Keratinocyte (primary cell): ENCODE data around the gene DNMBP. TPM values are rescaled to one million over a fixed set of nuclear protein-coding genes. Genes with fewer than 3 reads are reported as not detected.

Experiments used
- DNase-seq: peaks from one replicate; pipeline ENCODE4 v3.0.0-alpha.2; 2011; ENCODE audit warnings: low read depth, missing footprints, low spot score
- FAIRE-seq: peaks from 2 replicates; lab custom pipeline; 2011; peaks lifted over from hg19 to GRCh38; lab: Jason Lieb, UNC
- H2AFZ ChIP-seq: 2 replicates; pipeline ENCODE4 v1.6.0; 2012; ENCODE audit warnings: low read length, control low read depth, inconsistent platforms; ENCODE audit not compliant: control insufficient read depth
- H3K27ac ChIP-seq: 2 replicates; pipeline ENCODE4 v1.5.1; 2011; ENCODE audit warnings: low read length; ENCODE audit not compliant: control insufficient read depth, insufficient read depth
- H3K27me3 ChIP-seq: 3 replicates; pipeline ENCODE4 v1.6.0; 2011; ENCODE audit warnings: low read length; ENCODE audit not compliant: control insufficient read depth, insufficient read depth; ENCODE audit errors: extremely low read depth
- H3K36me3 ChIP-seq, 2 experiments: 2 replicates in 1 of 2; 3 replicates in 1 of 2; pipeline ENCODE4 v1.5.1; 2011; ENCODE audit warnings: low read length in 2 of 2, mild to moderate bottlenecking in 1 of 2; ENCODE audit not compliant: control insufficient read depth in 2 of 2, insufficient read depth in 2 of 2; ENCODE audit errors: extremely low read depth in 1 of 2
- H3K4me1 ChIP-seq: 3 replicates; pipeline ENCODE4 v1.5.1; 2011; ENCODE audit warnings: low read length; ENCODE audit not compliant: control insufficient read depth, insufficient read depth; ENCODE audit errors: extremely low read depth
- H3K4me2 ChIP-seq: 3 replicates; pipeline ENCODE4 v1.6.0; 2011; ENCODE audit warnings: low read depth, low read length; ENCODE audit not compliant: control insufficient read depth, insufficient read depth; ENCODE audit errors: extremely low read depth
- H3K4me3 ChIP-seq, 3 experiments: fragments of 200-600 bp in 1 of 3; sonication (generic) in 1 of 3; 2 replicates in 2 of 3; 3 replicates in 1 of 3; pipeline ENCODE4 v1.5.1; 2011 to 2016; ENCODE audit warnings: low read length in 3 of 3, mild to moderate bottlenecking in 3 of 3, control low read depth in 2 of 3, inconsistent platforms in 1 of 3, low read depth in 1 of 3, mixed read lengths in 1 of 3, mixed run types in 1 of 3, moderate library complexity in 1 of 3; ENCODE audit not compliant: control insufficient read depth in 2 of 3, insufficient read depth in 2 of 3; ENCODE audit errors: extremely low read depth in 1 of 3
- H3K79me2 ChIP-seq: 2 replicates; pipeline ENCODE4 v1.6.0; 2012; ENCODE audit warnings: low read length; ENCODE audit not compliant: control insufficient read depth, insufficient read depth
- H3K9ac ChIP-seq: 3 replicates; pipeline ENCODE4 v1.6.0; 2011; ENCODE audit warnings: low read length; ENCODE audit not compliant: control insufficient read depth, insufficient read depth; ENCODE audit errors: extremely low read depth
- H3K9me1 ChIP-seq: 3 replicates; pipeline ENCODE4 v1.6.0; 2011; ENCODE audit warnings: low read length; ENCODE audit not compliant: control insufficient read depth, insufficient read depth; ENCODE audit errors: extremely low read depth
- H3K9me3 ChIP-seq: 2 replicates; pipeline ENCODE4 v1.5.1; 2012; ENCODE audit warnings: low read depth, low read length; ENCODE audit not compliant: control insufficient read depth
- H4K20me1 ChIP-seq: 3 replicates; pipeline ENCODE4 v1.6.0; 2011; ENCODE audit warnings: low read length; ENCODE audit not compliant: control insufficient read depth, insufficient read depth; ENCODE audit errors: extremely low read depth
- EZH2 ChIP-seq: IDR thresholded peaks from one replicate; pipeline ENCODE4 v1.6.1; 2012; ENCODE audit warnings: inconsistent platforms, mild to moderate bottlenecking, low read length, moderate library complexity
- dilution Hi-C: fragments of 300-500 bp; cut with MboI; formaldehyde crosslinking; loops from one replicate; pipeline ENCODE4 v1.7.0; 2020; ENCODE audit warnings: low sequenced_read_pairs; ENCODE audit not compliant: extremely low pct_ligation_motif_present
- polyA plus RNA-seq, 5 experiments: library from polyadenylated mRNA; depleted of rRNA in 3 of 5; stranded (reverse) in 3 of 5; stranded (forward) in 1 of 5; unstranded in 1 of 5; fragments of >200 nt; gene quantifications; 1 replicate in 1 of 5; 2 replicates in 3 of 5; 3 replicates in 1 of 5; pipeline versions ENCODE4 v1.2.1 to v1.2.3, GENCODE V29; 2011 to 2012; ENCODE audit warnings: missing spikeins in 2 of 5, low read depth in 1 of 5, low replicate concordance in 1 of 5
- TF ChIP-seq, protein P1 (sequence below), 3 experiments: IDR thresholded peaks in 1 of 3; conservative IDR thresholded peaks in 1 of 3; optimal IDR thresholded peaks in 1 of 3; 2 replicates in 2 of 3; 3 replicates in 1 of 3; pipeline versions ENCODE3 to v1.5.1; 2011; ENCODE audit warnings: low read length in 3 of 3, mild to moderate bottlenecking in 3 of 3, moderate library complexity in 2 of 3, control low read depth in 1 of 3, inconsistent platforms in 1 of 3; ENCODE audit not compliant: insufficient read depth in 2 of 3; ENCODE audit errors: extremely low read depth in 1 of 3

The DNMBP gene
- polyA plus RNA-seq, 1 donor (not counting 4 experiments of a cell fraction or from before 2014, with no cell fraction given) = 15.8 TPM

GRCh38 chr10:99850767-99851340, 158.9 kb downstream of the DNMBP start:
- Histone ChIP-seq H3K4me2 (no peak overlapping the region), H3K4me3 (no peak overlapping the region), H2AFZ (no peak overlapping the region), H3K27me3 (no peaks in the 10 kb centered on the region), H3K27ac (no peak overlapping the region), H3K4me1 (peaks cover 5% of the 10 kb centered on the region), H4K20me1 (no peaks in the 10 kb centered on the region), H3K9me1 (no peaks in the 10 kb centered on the region), H3K36me3 (peaks cover 0 to 5% of the 10 kb centered on the region in 2 experiments), H3K9ac (no peak overlapping the region), H3K79me2 (no peaks in the 10 kb centered on the region), H3K9me3 (no peaks in the 10 kb centered on the region)
- no peak for TF ChIP-seq EZH2
- TF ChIP-seq, protein P1, sequence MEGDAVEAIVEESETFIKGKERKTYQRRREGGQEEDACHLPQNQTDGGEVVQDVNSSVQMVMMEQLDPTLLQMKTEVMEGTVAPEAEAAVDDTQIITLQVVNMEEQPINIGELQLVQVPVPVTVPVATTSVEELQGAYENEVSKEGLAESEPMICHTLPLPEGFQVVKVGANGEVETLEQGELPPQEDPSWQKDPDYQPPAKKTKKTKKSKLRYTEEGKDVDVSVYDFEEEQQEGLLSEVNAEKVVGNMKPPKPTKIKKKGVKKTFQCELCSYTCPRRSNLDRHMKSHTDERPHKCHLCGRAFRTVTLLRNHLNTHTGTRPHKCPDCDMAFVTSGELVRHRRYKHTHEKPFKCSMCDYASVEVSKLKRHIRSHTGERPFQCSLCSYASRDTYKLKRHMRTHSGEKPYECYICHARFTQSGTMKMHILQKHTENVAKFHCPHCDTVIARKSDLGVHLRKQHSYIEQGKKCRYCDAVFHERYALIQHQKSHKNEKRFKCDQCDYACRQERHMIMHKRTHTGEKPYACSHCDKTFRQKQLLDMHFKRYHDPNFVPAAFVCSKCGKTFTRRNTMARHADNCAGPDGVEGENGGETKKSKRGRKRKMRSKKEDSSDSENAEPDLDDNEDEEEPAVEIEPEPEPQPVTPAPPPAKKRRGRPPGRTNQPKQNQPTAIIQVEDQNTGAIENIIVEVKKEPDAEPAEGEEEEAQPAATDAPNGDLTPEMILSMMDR (optimal IDR thresholded peaks at IDR 0.05 in 1 of 3, IDR thresholded peaks at IDR 0.05 in 1 of 3, conservative IDR thresholded peaks at IDR 0.05 in 1 of 3; ENCODE audit: extremely low read depth in 1 of 3, insufficient read depth in 2 of 3, low read length in 3 of 3) = no peak
- DNase-seq = no peak
- FAIRE-seq = no peak
- dilution Hi-C loops = no loop called here

DNA sequence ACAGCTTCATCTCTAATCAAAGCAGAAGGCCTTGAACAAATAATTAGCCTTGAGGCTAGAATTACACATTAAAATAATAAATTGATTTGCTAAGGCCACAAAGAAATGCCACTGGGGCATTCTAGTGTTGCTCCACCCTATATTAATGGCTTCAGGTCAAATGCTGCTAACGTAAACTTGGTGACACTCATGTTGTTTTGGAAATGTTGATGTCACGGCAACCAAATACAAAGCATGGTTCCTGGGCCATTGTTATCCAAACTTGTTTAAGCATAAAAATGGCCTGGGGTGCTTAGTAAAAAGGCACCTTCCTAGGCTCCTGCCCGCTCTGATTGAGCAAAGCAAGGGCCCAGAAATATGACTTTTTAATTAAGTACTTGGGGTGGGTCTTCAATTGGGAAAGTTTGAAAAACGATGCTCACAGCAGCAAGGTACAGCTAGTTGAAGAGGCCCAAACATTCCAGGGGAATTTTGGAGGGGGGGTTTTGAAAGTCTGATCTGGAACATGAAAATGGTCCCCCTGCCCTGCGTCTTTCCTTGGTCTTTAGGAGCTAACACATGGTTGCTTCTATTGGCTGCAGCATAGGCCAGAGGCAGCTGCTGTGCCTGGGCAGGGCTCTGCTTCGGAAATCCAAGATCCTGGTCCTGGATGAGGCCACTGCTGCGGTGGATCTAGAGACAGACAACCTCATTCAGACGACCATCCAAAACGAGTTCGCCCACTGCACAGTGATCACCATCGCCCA, 159.6 kb downstream of the DNMBP start:
- dilution Hi-C loops = no loop called here
- FAIRE-seq (no peak), DNase-seq (no peak)
- H3K4me1 ChIP-seq = peaks cover 5% of the 10 kb centered on the region
- H3K36me3 ChIP-seq = peaks cover 0 to 5% of the 10 kb centered on the region in 2 experiments
- no peak overlapping the region for H3K27ac ChIP-seq
- no peak overlapping the region for H3K9ac ChIP-seq
- no peaks in the 10 kb centered on the region for H3K9me1 ChIP-seq
- H3K27me3 ChIP-seq = no peaks in the 10 kb centered on the region
- H3K4me2 ChIP-seq = no peak overlapping the region
- no peak overlapping the region for H2AFZ ChIP-seq
- H3K79me2 ChIP-seq = no peaks in the 10 kb centered on the region
- H3K9me3 ChIP-seq = no peaks in the 10 kb centered on the region
- TF ChIP-seq, protein P1 (optimal IDR thresholded peaks at IDR 0.05 in 1 of 3, IDR thresholded peaks at IDR 0.05 in 1 of 3, conservative IDR thresholded peaks at IDR 0.05 in 1 of 3; ENCODE audit: extremely low read depth in 1 of 3, insufficient read depth in 2 of 3, low read length in 3 of 3) = no peak
- TF ChIP-seq EZH2 = no peak
- no peak overlapping the region for H3K4me3 ChIP-seq
- H4K20me1 ChIP-seq = no peaks in the 10 kb centered on the region
